K562 (cell line): ENCODE data around the gene EEF1AKMT1. TPM values are rescaled to one million over a fixed set of nuclear protein-coding genes. Genes with fewer than 3 reads are reported as not detected.
A peak's percentile ranks its signal among the peaks of the same experiment; 100 is the strongest.

Experiments
- ATAC-seq: fragments of 200-7000 bp; cut with Tn5 transposase; 3 replicates; pipeline ENCODE4 v1.9.1; 2020; ENCODE audit warnings: moderate library complexity
- BruUV-seq: library from RNA; stranded (reverse); fragments of 400-500 nt; replicated peaks from 2 replicates; lab custom pipeline; 2021; lab: Mats Ljungman, UMichigan
- CTCF ChIA-PET: fragments of 300-600 bp; formaldehyde crosslinking; extraction: SDS; loops from one replicate; lab custom pipeline; 2021; ENCODE audit warnings: low intra/inter-chr PET ratio; lab: Yijun Ruan, JAX
- POLR2A ChIA-PET: fragments of 300-600, 350-650 bp; sonication (Branson Sonifier 250); formaldehyde crosslinking; extraction: SDS; loops from one replicate; lab custom pipeline; 2021; ENCODE audit warnings: antibody characterized with exemption, inconsistent platforms; lab: Yijun Ruan, JAX
- DNase-seq, 4 experiments: peaks; one replicate each; pipeline versions ENCODE4 v3.0.0 to v3.0.0-alpha.2; 2011 to 2018; ENCODE audit warnings: low spot score in 3 of 4, mixed read lengths in 3 of 4; ENCODE audit errors: extremely low read depth in 1 of 4
- FAIRE-seq: peaks from 2 replicates; lab custom pipeline; 2011; peaks lifted over from hg19 to GRCh38; lab: Jason Lieb, UNC
- H2AFZ ChIP-seq: 2 replicates; pipeline ENCODE4 v1.6.0; 2011; ENCODE audit warnings: low read depth, low read length, control low read depth, inconsistent platforms
- H3K27ac ChIP-seq: fragments of 200-600 bp; 3 replicates; pipeline ENCODE4 v1.8.0; 2011; ENCODE audit warnings: low read depth, mild to moderate bottlenecking, control low read depth, inconsistent platforms, low read length, moderate library complexity, mixed read lengths; ENCODE audit errors: extremely low read depth
- H3K27me3 ChIP-seq, 2 experiments: fragments of 300-600 bp in 1 of 2; 2 replicates in 1 of 2; 3 replicates in 1 of 2; pipeline versions ENCODE4 v1.6.0 to v1.8.0; 2011; ENCODE audit warnings: inconsistent platforms in 2 of 2, low read length in 2 of 2, mild to moderate bottlenecking in 1 of 2, mixed read lengths in 1 of 2, moderate library complexity in 1 of 2; ENCODE audit not compliant: control insufficient read depth in 2 of 2, insufficient read depth in 2 of 2
- H3K36me3 ChIP-seq: fragments of 300-600 bp; 3 replicates; pipeline ENCODE4 v1.8.0; 2011; ENCODE audit warnings: mild to moderate bottlenecking, low read length, inconsistent platforms; ENCODE audit not compliant: control insufficient read depth, insufficient read depth
- H3K4me1 ChIP-seq, 2 experiments: fragments of 200-600 bp in 1 of 2; replicated peaks in 1 of 2; 2 replicates in 1 of 2; 3 replicates in 1 of 2; pipeline versions ENCODE4 v1.5.1 to v1.8.0; 2011; ENCODE audit warnings: inconsistent platforms in 2 of 2, low read length in 2 of 2, mild to moderate bottlenecking in 1 of 2, mixed read lengths in 1 of 2, moderate library complexity in 1 of 2; ENCODE audit not compliant: control insufficient read depth in 2 of 2, insufficient read depth in 2 of 2
- H3K4me2 ChIP-seq: 2 replicates; pipeline ENCODE4 v1.6.1; 2011; ENCODE audit warnings: low read length, control low read depth, inconsistent platforms, mixed read lengths; ENCODE audit not compliant: insufficient read depth
- H3K4me3 ChIP-seq: fragments of 200-600 bp; sonication (generic), shearing (Covaris generic); 2 replicates; pipeline ENCODE4 v1.5.1; 2016; ENCODE audit warnings: control low read depth, inconsistent platforms
- H3K79me2 ChIP-seq: fragments of 200-600 bp; 3 replicates; pipeline ENCODE4 v1.8.0; 2011; ENCODE audit warnings: low read length, inconsistent platforms; ENCODE audit not compliant: control insufficient read depth, insufficient read depth
- H3K9ac ChIP-seq, 2 experiments: 2 replicates each; pipeline versions ENCODE4 v1.6.0 to v1.6.1; 2011; ENCODE audit warnings: low read depth in 2 of 2, low read length in 2 of 2, control low read depth in 1 of 2, inconsistent platforms in 1 of 2, mild to moderate bottlenecking in 1 of 2, mixed read lengths in 1 of 2; ENCODE audit not compliant: insufficient read depth in 1 of 2
- H3K9me1 ChIP-seq: one replicate; pipeline ENCODE4 v1.6.0; 2011; ENCODE audit warnings: inconsistent platforms, mild to moderate bottlenecking, low read length, moderate library complexity; ENCODE audit not compliant: control insufficient read depth, insufficient read depth
- H3K9me3 ChIP-seq: replicated peaks from 2 replicates; pipeline ENCODE4 v1.5.1; 2011; ENCODE audit warnings: low read depth, low read length, inconsistent platforms; ENCODE audit not compliant: control insufficient read depth, insufficient read depth
- H4K20me1 ChIP-seq: replicated peaks from 2 replicates; pipeline ENCODE4 v1.6.1; 2011; ENCODE audit warnings: low read length, inconsistent platforms, mixed read lengths; ENCODE audit not compliant: control insufficient read depth, insufficient read depth
- GABPB1 ChIP-seq: sonication (generic); formaldehyde crosslinking; IDR thresholded peaks from 2 replicates; pipeline ENCODE4 v1.8.0; 2022; ENCODE audit warnings: mild to moderate bottlenecking, missing genetic modification reagents
- MGA ChIP-seq: fragments of 450-650 bp; IDR thresholded peaks from 2 replicates; pipeline ENCODE4 v1.6.1; 2016; ENCODE audit warnings: mild to moderate bottlenecking, moderate library complexity
- RBM34 ChIP-seq: fragments of 200-400 bp; formaldehyde crosslinking; IDR thresholded peaks from 2 replicates; pipeline ENCODE4 v1.6.1; 2018; ENCODE audit warnings: low read length, borderline replicate concordance; ENCODE audit not compliant: insufficient read depth
- VEZF1 ChIP-seq: fragments of 200-800 bp; sonication (Bioruptor generic); IDR thresholded peaks from 2 replicates; pipeline ENCODE4 v1.6.1; 2017; ENCODE audit warnings: missing genetic modification characterization, missing compliant biosample characterization
- WGBS: fragments of 100-300 bp; shearing (Covaris generic); methylation state at CpG from one replicate; pipeline ENCODE4 v1.1.6; 2016; ENCODE audit warnings: low coverage, mixed read lengths; ENCODE audit not compliant: insufficient coverage; ENCODE audit errors: missing lambda C conversion rate; 5-methylcytosine and 5-hydroxymethylcytosine counted together
- in situ Hi-C: fragments of 300-500 bp; cut with MboI; formaldehyde crosslinking; loops from 4 replicates; pipeline ENCODE4 v1.15.0; 2018; ENCODE audit warnings: inconsistent platforms, mixed read lengths
- intact Hi-C: fragments of 100-400 bp; cut with micrococcal nuclease; formaldehyde crosslinking; loops from 2 replicates; pipeline ENCODE4 v1.14.2; 2022
- polyA plus RNA-seq, 8 experiments: library from polyadenylated mRNA; depleted of rRNA in 4 of 8; stranded (reverse) in 5 of 8; unstranded in 3 of 8; fragments of >200 nt; fragmentation: Nextera tagmentation in 2 of 8; fragmentation: Illumina TruSeq in 1 of 8; extraction: Ambion mirVana in 2 of 8; extraction: Trizol in 1 of 8; gene quantifications; 2 replicates each; pipeline versions ENCODE4 v1.2.1 to v1.2.3, GENCODE V29; 2011 to 2014; ENCODE audit warnings: inconsistent platforms in 1 of 8, missing spikeins in 1 of 8
- total RNA-seq, 7 experiments: library from RNA; depleted of rRNA in 6 of 7; stranded (reverse); fragments of >200 nt in 6 of 7; fragmentation: Illumina TruSeq in 2 of 7; extraction: Trizol in 2 of 7; gene quantifications; 2 replicates each; pipeline versions ENCODE4 v1.2.1 to v1.2.3, GENCODE V29; 2011 to 2021; ENCODE audit warnings: low replicate concordance in 1 of 7

EEF1AKMT1 gene
- total and polyA plus RNA-seq, 9 of the 15 experiments (the other 6 are each of a cell fraction or from before 2014, with no cell fraction given): 5.3 to 36.3 (median 7.9) TPM

GRCh38 chr13:20704459-20705069, 69.2 kb downstream of the EEF1AKMT1 start:
- POLR2A ChIA-PET: interaction anchor here (0.6 kb wide), 2 partner anchors 31 to 221 kb away, joined by 3 to 6 read pairs; no protein-coding TSS in a partner anchor
- no peak overlapping the region for H3K27ac ChIP-seq
- DNase-seq (no peak), FAIRE-seq (no peak), ATAC-seq (peak; percentile 24)
- TF ChIP-seq GABPB1 (0 out of 2 replicates have a peak, but pooled peaks have one; percentile 10), VEZF1 (0 out of 2 replicates have a peak, but pooled peaks have one; percentile 0), RBM34 (no peak), MGA (no peak)
- H3K9me3 ChIP-seq: no peaks in the 10 kb centered on the region
- BruUV-seq: no TSS peak
- in situ Hi-C loops (no loop called here), intact Hi-C loops (no loop called here)
- 29% methylated on average over 8 of the region's 20 CpGs for WGBS
- peaks cover 4 to 11% of the 10 kb centered on the region in 2 experiments; a peak in 4 of 5 replicates for H3K4me1 ChIP-seq
- no peaks in the 10 kb centered on the region for H3K36me3 ChIP-seq
- H3K9ac ChIP-seq: no peak overlapping the region; a peak in 1 of 4 replicates
- H3K4me2 ChIP-seq: peak overlapping the region; percentile 32; the same call in 1 of the 2 replicates
- no peaks in the 10 kb centered on the region for H3K79me2 ChIP-seq
- CTCF ChIA-PET: interaction anchor here (0.6 kb wide), 1 partner anchor 196 kb away, joined by 6 read pairs; no protein-coding TSS in a partner anchor
- peaks cover 17 to 21% of the 10 kb centered on the region in 2 experiments; a peak in 4 of 5 replicates for H3K27me3 ChIP-seq
- peak overlapping the region; percentile 59; the same call in 1 of the 2 replicates for H2AFZ ChIP-seq
- H3K9me1 ChIP-seq: no peaks in the 10 kb centered on the region
- peak overlapping the region; percentile 22; the same call in 1 of the 2 replicates for H3K4me3 ChIP-seq
- H4K20me1 ChIP-seq: no peaks in the 10 kb centered on the region
